WTC11 (cell line): ENCODE data around the gene EFS.

ENCODE experiments used
- NFYB ChIP-seq: sonication (generic); formaldehyde crosslinking; conservative IDR thresholded peaks from 2 replicates; pipeline ENCODE4 v1.8.0; 2022; ENCODE audit warnings: low read depth, missing genetic modification reagents
- TF ChIP-seq, protein P1 (sequence below): fragments of 200-600 bp; IDR thresholded peaks from 2 replicates; pipeline ENCODE4 v1.8.0; 2022; ENCODE audit warnings: antibody characterized with exemption
- TF ChIP-seq, protein P2 (sequence below): sonication (generic); formaldehyde crosslinking; IDR thresholded peaks from 2 replicates; pipeline ENCODE4 v1.8.1; 2022; ENCODE audit warnings: missing genetic modification reagents, borderline replicate concordance
- TF ChIP-seq, protein P3 (sequence below): sonication (generic); formaldehyde crosslinking; IDR thresholded peaks from 2 replicates; pipeline ENCODE4 v1.8.1; 2023; ENCODE audit warnings: mild to moderate bottlenecking, moderate library complexity, missing genetic modification reagents
- TF ChIP-seq, protein P4 (sequence below): sonication (generic); formaldehyde crosslinking; IDR thresholded peaks from 2 replicates; pipeline ENCODE4 v1.8.0; 2022; ENCODE audit warnings: missing genetic modification reagents
- TF ChIP-seq, protein P5 (sequence below): sonication (generic); formaldehyde crosslinking; IDR thresholded peaks from 2 replicates; pipeline ENCODE4 v1.8.0; 2023; ENCODE audit warnings: missing genetic modification reagents, mild to moderate bottlenecking, borderline replicate concordance
- TF ChIP-seq, protein P6 (sequence below): sonication (generic); formaldehyde crosslinking; IDR thresholded peaks from 2 replicates; pipeline ENCODE4 v1.8.0; 2022; ENCODE audit warnings: mild to moderate bottlenecking, missing genetic modification reagents

DNA sequence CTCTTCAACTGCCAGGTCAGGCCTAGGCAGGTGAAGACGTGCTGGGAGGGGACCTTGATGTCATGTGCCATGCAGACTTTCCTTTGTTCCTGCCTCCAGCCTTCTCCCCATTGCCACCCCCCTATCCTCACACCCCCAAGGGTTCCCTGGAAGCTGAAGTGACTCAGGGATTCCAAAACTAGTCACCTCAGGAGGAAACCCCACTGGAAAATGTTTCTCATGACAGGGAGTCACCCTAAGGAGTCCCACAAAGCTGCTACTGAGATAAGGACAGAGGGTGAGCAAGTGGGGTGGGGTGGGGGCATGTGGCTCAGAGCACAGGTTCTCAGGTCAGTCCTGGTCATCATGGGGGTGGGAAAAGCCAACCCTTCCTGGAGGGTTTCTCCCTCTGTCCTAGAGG is 5.2 kb upstream of the EFS start:
- TF ChIP-seq, protein P1, sequence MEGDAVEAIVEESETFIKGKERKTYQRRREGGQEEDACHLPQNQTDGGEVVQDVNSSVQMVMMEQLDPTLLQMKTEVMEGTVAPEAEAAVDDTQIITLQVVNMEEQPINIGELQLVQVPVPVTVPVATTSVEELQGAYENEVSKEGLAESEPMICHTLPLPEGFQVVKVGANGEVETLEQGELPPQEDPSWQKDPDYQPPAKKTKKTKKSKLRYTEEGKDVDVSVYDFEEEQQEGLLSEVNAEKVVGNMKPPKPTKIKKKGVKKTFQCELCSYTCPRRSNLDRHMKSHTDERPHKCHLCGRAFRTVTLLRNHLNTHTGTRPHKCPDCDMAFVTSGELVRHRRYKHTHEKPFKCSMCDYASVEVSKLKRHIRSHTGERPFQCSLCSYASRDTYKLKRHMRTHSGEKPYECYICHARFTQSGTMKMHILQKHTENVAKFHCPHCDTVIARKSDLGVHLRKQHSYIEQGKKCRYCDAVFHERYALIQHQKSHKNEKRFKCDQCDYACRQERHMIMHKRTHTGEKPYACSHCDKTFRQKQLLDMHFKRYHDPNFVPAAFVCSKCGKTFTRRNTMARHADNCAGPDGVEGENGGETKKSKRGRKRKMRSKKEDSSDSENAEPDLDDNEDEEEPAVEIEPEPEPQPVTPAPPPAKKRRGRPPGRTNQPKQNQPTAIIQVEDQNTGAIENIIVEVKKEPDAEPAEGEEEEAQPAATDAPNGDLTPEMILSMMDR, result no peak
- TF ChIP-seq, protein P2, sequence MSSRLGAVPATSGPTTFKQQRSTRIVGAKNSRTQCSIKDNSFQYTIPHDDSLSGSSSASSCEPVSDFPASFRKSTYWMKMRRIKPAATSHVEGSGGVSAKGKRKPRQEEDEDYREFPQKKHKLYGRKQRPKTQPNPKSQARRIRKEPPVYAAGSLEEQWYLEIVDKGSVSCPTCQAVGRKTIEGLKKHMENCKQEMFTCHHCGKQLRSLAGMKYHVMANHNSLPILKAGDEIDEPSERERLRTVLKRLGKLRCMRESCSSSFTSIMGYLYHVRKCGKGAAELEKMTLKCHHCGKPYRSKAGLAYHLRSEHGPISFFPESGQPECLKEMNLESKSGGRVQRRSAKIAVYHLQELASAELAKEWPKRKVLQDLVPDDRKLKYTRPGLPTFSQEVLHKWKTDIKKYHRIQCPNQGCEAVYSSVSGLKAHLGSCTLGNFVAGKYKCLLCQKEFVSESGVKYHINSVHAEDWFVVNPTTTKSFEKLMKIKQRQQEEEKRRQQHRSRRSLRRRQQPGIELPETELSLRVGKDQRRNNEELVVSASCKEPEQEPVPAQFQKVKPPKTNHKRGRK (CRISPR knock-in tag), result no peak
- TF ChIP-seq, protein P3, sequence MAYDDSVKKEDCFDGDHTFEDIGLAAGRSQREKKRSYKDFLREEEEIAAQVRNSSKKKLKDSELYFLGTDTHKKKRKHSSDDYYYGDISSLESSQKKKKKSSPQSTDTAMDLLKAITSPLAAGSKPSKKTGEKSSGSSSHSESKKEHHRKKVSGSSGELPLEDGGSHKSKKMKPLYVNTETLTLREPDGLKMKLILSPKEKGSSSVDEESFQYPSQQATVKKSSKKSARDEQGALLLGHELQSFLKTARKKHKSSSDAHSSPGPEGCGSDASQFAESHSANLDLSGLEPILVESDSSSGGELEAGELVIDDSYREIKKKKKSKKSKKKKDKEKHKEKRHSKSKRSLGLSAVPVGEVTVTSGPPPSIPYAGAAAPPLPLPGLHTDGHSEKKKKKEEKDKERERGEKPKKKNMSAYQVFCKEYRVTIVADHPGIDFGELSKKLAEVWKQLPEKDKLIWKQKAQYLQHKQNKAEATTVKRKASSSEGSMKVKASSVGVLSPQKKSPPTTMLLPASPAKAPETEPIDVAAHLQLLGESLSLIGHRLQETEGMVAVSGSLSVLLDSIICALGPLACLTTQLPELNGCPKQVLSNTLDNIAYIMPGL, result no peak
- TF ChIP-seq, protein P4, sequence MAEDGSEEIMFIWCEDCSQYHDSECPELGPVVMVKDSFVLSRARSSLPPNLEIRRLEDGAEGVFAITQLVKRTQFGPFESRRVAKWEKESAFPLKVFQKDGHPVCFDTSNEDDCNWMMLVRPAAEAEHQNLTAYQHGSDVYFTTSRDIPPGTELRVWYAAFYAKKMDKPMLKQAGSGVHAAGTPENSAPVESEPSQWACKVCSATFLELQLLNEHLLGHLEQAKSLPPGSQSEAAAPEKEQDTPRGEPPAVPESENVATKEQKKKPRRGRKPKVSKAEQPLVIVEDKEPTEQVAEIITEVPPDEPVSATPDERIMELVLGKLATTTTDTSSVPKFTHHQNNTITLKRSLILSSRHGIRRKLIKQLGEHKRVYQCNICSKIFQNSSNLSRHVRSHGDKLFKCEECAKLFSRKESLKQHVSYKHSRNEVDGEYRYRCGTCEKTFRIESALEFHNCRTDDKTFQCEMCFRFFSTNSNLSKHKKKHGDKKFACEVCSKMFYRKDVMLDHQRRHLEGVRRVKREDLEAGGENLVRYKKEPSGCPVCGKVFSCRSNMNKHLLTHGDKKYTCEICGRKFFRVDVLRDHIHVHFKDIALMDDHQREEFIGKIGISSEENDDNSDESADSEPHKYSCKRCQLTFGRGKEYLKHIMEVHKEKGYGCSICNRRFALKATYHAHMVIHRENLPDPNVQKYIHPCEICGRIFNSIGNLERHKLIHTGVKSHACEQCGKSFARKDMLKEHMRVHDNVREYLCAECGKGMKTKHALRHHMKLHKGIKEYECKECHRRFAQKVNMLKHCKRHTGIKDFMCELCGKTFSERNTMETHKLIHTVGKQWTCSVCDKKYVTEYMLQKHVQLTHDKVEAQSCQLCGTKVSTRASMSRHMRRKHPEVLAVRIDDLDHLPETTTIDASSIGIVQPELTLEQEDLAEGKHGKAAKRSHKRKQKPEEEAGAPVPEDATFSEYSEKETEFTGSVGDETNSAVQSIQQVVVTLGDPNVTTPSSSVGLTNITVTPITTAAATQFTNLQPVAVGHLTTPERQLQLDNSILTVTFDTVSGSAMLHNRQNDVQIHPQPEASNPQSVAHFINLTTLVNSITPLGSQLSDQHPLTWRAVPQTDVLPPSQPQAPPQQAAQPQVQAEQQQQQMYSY (CRISPR knock-in tag), result no peak
- TF ChIP-seq, protein P5, sequence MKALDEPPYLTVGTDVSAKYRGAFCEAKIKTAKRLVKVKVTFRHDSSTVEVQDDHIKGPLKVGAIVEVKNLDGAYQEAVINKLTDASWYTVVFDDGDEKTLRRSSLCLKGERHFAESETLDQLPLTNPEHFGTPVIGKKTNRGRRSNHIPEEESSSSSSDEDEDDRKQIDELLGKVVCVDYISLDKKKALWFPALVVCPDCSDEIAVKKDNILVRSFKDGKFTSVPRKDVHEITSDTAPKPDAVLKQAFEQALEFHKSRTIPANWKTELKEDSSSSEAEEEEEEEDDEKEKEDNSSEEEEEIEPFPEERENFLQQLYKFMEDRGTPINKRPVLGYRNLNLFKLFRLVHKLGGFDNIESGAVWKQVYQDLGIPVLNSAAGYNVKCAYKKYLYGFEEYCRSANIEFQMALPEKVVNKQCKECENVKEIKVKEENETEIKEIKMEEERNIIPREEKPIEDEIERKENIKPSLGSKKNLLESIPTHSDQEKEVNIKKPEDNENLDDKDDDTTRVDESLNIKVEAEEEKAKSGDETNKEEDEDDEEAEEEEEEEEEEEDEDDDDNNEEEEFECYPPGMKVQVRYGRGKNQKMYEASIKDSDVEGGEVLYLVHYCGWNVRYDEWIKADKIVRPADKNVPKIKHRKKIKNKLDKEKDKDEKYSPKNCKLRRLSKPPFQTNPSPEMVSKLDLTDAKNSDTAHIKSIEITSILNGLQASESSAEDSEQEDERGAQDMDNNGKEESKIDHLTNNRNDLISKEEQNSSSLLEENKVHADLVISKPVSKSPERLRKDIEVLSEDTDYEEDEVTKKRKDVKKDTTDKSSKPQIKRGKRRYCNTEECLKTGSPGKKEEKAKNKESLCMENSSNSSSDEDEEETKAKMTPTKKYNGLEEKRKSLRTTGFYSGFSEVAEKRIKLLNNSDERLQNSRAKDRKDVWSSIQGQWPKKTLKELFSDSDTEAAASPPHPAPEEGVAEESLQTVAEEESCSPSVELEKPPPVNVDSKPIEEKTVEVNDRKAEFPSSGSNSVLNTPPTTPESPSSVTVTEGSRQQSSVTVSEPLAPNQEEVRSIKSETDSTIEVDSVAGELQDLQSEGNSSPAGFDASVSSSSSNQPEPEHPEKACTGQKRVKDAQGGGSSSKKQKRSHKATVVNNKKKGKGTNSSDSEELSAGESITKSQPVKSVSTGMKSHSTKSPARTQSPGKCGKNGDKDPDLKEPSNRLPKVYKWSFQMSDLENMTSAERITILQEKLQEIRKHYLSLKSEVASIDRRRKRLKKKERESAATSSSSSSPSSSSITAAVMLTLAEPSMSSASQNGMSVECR (CRISPR knock-in tag), result no peak
- TF ChIP-seq NFYB (CRISPR knock-in tag), result no peak
- TF ChIP-seq, protein P6, sequence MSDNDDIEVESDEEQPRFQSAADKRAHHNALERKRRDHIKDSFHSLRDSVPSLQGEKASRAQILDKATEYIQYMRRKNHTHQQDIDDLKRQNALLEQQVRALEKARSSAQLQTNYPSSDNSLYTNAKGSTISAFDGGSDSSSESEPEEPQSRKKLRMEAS (CRISPR knock-in tag), result no peak
